Muscle of leg (tissue), 11 donors: ENCODE results near the gene ACTL7B. TPM values are rescaled to one million over a fixed set of nuclear protein-coding genes. Genes with fewer than 3 reads are reported as not detected.
A peak's percentile ranks its signal among the peaks of the same experiment; 100 is the strongest.

Experiments
- DNase-seq: peaks from one replicate; pipeline ENCODE4 v3.0.0; 2013
- H3K27ac ChIP-seq: one replicate; pipeline ENCODE4 v1.5.1; 2013; ENCODE audit warnings: mild to moderate bottlenecking, low read length, control low read depth
- H3K27me3 ChIP-seq: one replicate; pipeline ENCODE4 v1.6.1; 2013; ENCODE audit warnings: low read length; ENCODE audit not compliant: control insufficient read depth, insufficient read depth
- H3K36me3 ChIP-seq: one replicate; pipeline ENCODE4 v1.6.1; 2013; ENCODE audit warnings: low read length; ENCODE audit not compliant: control insufficient read depth, insufficient read depth
- H3K4me1 ChIP-seq: one replicate; pipeline ENCODE4 v1.6.1; 2013; ENCODE audit warnings: low read length; ENCODE audit not compliant: control insufficient read depth, insufficient read depth
- H3K4me3 ChIP-seq: one replicate; pipeline ENCODE4 v1.5.1; 2013; ENCODE audit warnings: low read length, control low read depth
- H3K9me3 ChIP-seq: replicated peaks from 2 replicates; pipeline ENCODE4 v1.6.1; 2013; ENCODE audit warnings: low read depth, low read length; ENCODE audit not compliant: control insufficient read depth
- WGBS: methylation state at CpG from one replicate; pipeline ENCODE4 v1.1.5; 2013; ENCODE audit warnings: missing lambda C conversion rate; ENCODE audit not compliant: insufficient coverage; 5-methylcytosine and 5-hydroxymethylcytosine counted together
- polyA plus RNA-seq, 8 donors: library from polyadenylated mRNA; unstranded; fragments of 120-200 nt; gene quantifications; one replicate each; pipeline versions ENCODE4 v1.2.1 to v1.2.3, GENCODE V29; 2013; ENCODE audit warnings: inconsistent platforms in 1 of 8, low replicate concordance in 1 of 8; ENCODE audit not compliant: insufficient read length in 8 of 8, insufficient read depth in 1 of 8
- total RNA-seq: library from RNA; stranded (reverse); fragments of 120-200 nt; gene quantifications from one replicate; pipeline ENCODE4 v1.2.4, GENCODE V29; 2013

ACTL7B gene
- total and polyA plus RNA-seq, 9 donors: not detected

GRCh38 chr9:108834959-108835665 lies 20.7 kb downstream of the ACTL7B start:
- Histone ChIP-seq H3K9me3 (no peaks in the 10 kb centered on the region), H3K36me3 (no peaks in the 10 kb centered on the region), H3K27ac (no peak overlapping the region), H3K27me3 (no peaks in the 10 kb centered on the region), H3K4me1 (peaks cover 8% of the 10 kb centered on the region), H3K4me3 (no peak overlapping the region)
- 70% methylated on average over 1 of the region's 4 CpGs for WGBS
- no peak for DNase-seq

- no peak overlapping the region for H3K4me3 ChIP-seq
- no peak for DNase-seq
- H3K27me3 ChIP-seq: no peaks in the 10 kb centered on the region
- peaks cover 8% of the 10 kb centered on the region for H3K4me1 ChIP-seq
- no peaks in the 10 kb centered on the region for H3K36me3 ChIP-seq
- H3K9me3 ChIP-seq: no peaks in the 10 kb centered on the region
- 100% methylated on average over 2 of the region's 3 CpGs for WGBS
- H3K27ac ChIP-seq: no peak overlapping the region
Measured at GRCh38 chr9:108832179-108832500, 23.6 kb downstream of the ACTL7B start.

- H3K9me3 ChIP-seq: no peaks in the 10 kb centered on the region
- 83% methylated on average over 1 of the region's 1 CpG for WGBS
- H3K27me3 ChIP-seq: no peaks in the 10 kb centered on the region
- no peak overlapping the region for H3K27ac ChIP-seq
- H3K36me3 ChIP-seq: no peaks in the 10 kb centered on the region
- no peak for DNase-seq
- no peak overlapping the region for H3K4me3 ChIP-seq
- H3K4me1 ChIP-seq: peaks cover 7% of the 10 kb centered on the region
Measured at GRCh38 chr9:108831496-108832178, 24.1 kb downstream of the ACTL7B start.

GRCh38 chr9:108830272-108830671 lies 25.5 kb downstream of the ACTL7B start:
- no peaks in the 10 kb centered on the region for H3K36me3 ChIP-seq
- peaks cover 2% of the 10 kb centered on the region for H3K27me3 ChIP-seq
- no peaks in the 10 kb centered on the region for H3K9me3 ChIP-seq
- H3K4me3 ChIP-seq: no peak overlapping the region
- no CpG with 5 or more reads among the region's 2 CpGs for WGBS
- DNase-seq: no peak
- no peak overlapping the region for H3K27ac ChIP-seq
- H3K4me1 ChIP-seq: no peaks in the 10 kb centered on the region

- Histone ChIP-seq H3K36me3 (no peaks in the 10 kb centered on the region), H3K4me1 (no peaks in the 10 kb centered on the region), H3K27ac (no peak overlapping the region), H3K27me3 (peaks cover 2% of the 10 kb centered on the region), H3K9me3 (peaks cover 9% of the 10 kb centered on the region), H3K4me3 (no peak overlapping the region)
- WGBS: 84% methylated on average over 2 of the region's 3 CpGs
- no peak for DNase-seq
Measured at GRCh38 chr9:108823829-108824228, 32.0 kb downstream of the ACTL7B start.

GRCh38 chr9:108816037-108816436 lies 39.7 kb downstream of the ACTL7B start:
- 60% methylated on average over 4 of the region's 10 CpGs for WGBS
- no peaks in the 10 kb centered on the region for H3K27me3 ChIP-seq
- no peak overlapping the region for H3K4me3 ChIP-seq
- no peaks in the 10 kb centered on the region for H3K4me1 ChIP-seq
- H3K27ac ChIP-seq: no peak overlapping the region
- peak; percentile 18 for DNase-seq
- H3K9me3 ChIP-seq: no peaks in the 10 kb centered on the region
- H3K36me3 ChIP-seq: no peaks in the 10 kb centered on the region

GRCh38 chr9:108815156-108815555 lies 40.6 kb downstream of the ACTL7B start:
- Histone ChIP-seq H3K27me3 (no peaks in the 10 kb centered on the region), H3K9me3 (no peaks in the 10 kb centered on the region), H3K4me1 (no peaks in the 10 kb centered on the region), H3K27ac (no peak overlapping the region), H3K4me3 (no peak overlapping the region), H3K36me3 (no peaks in the 10 kb centered on the region)
- 83% methylated on average over 1 of the region's 3 CpGs for WGBS
- no peak for DNase-seq

- Histone ChIP-seq H3K27ac (no peak overlapping the region), H3K27me3 (no peaks in the 10 kb centered on the region), H3K4me1 (no peaks in the 10 kb centered on the region), H3K9me3 (no peaks in the 10 kb centered on the region), H3K4me3 (no peak overlapping the region), H3K36me3 (no peaks in the 10 kb centered on the region)
- DNase-seq: peak; percentile 9
- 92% methylated on average over 2 of the region's 2 CpGs for WGBS
Measured at GRCh38 chr9:108813951-108814601, 41.7 kb downstream of the ACTL7B start.

GRCh38 chr9:108812396-108813025 lies 43.3 kb downstream of the ACTL7B start:
- WGBS: 68% methylated on average over 2 of the region's 8 CpGs
- Histone ChIP-seq H3K4me3 (no peak overlapping the region), H3K27me3 (no peaks in the 10 kb centered on the region), H3K4me1 (no peaks in the 10 kb centered on the region), H3K36me3 (no peaks in the 10 kb centered on the region), H3K27ac (no peak overlapping the region), H3K9me3 (no peaks in the 10 kb centered on the region)
- DNase-seq: peak; percentile 48

- no peaks in the 10 kb centered on the region for H3K9me3 ChIP-seq
- no peaks in the 10 kb centered on the region for H3K27me3 ChIP-seq
- no peak overlapping the region for H3K4me3 ChIP-seq
- H3K27ac ChIP-seq: no peak overlapping the region
- DNase-seq: no peak
- H3K4me1 ChIP-seq: no peaks in the 10 kb centered on the region
- WGBS: no CpG with 5 or more reads among the region's 1 CpG
- no peaks in the 10 kb centered on the region for H3K36me3 ChIP-seq
Measured at GRCh38 chr9:108811944-108812343, 43.8 kb downstream of the ACTL7B start.
